DOHH2 (cell line): ENCODE measurements around the gene RGS3.

Source experiments
- H3F3A ChIP-seq: fragments of 200-600 bp; sonication (generic), shearing (Covaris generic); 2 replicates; pipeline ENCODE4 v1.6.0; 2016; ENCODE audit warnings: antibody characterized with exemption, mild to moderate bottlenecking; ENCODE audit not compliant: control insufficient read depth, insufficient read depth
- H3K27ac ChIP-seq: fragments of 200-600 bp; sonication (generic); 2 replicates; pipeline ENCODE4 v1.5.1; 2014; ENCODE audit warnings: low read depth, mild to moderate bottlenecking, low read length, moderate library complexity
- H3K27me3 ChIP-seq: fragments of 200-600 bp; sonication (generic); 2 replicates; pipeline ENCODE4 v1.6.1; 2014; ENCODE audit warnings: mild to moderate bottlenecking, low read length, mixed read lengths; ENCODE audit not compliant: control insufficient read depth
- H3K36me3 ChIP-seq: fragments of 200-600 bp; sonication (generic); 2 replicates; pipeline ENCODE4 v1.6.1; 2014; ENCODE audit warnings: mild to moderate bottlenecking, low read length, moderate library complexity, mixed read lengths; ENCODE audit not compliant: control insufficient read depth
- H3K4me1 ChIP-seq: fragments of 200-600 bp; sonication (generic); 2 replicates; pipeline ENCODE4 v1.6.1; 2014; ENCODE audit warnings: mild to moderate bottlenecking, low read length, mixed read lengths; ENCODE audit not compliant: control insufficient read depth
- H3K4me2 ChIP-seq: fragments of 200-600 bp; sonication (generic); 2 replicates; pipeline ENCODE4 v1.6.0; 2014; ENCODE audit warnings: mild to moderate bottlenecking, low read length, moderate library complexity
- H3K4me3 ChIP-seq: fragments of 200-600 bp; sonication (generic); 2 replicates; pipeline ENCODE4 v1.5.1; 2014; ENCODE audit warnings: mild to moderate bottlenecking, low read length, mixed read lengths
- H3K79me2 ChIP-seq: fragments of 200-600 bp; sonication (generic); 2 replicates; pipeline ENCODE4 v1.6.1; 2014; ENCODE audit warnings: mild to moderate bottlenecking, low read length, mixed read lengths; ENCODE audit not compliant: control insufficient read depth
- H3K9me2 ChIP-seq: fragments of 200-600 bp; sonication (generic); replicated peaks from 2 replicates; pipeline ENCODE4 v1.6.1; 2014; ENCODE audit warnings: mild to moderate bottlenecking, low read length, mixed read lengths; ENCODE audit not compliant: control insufficient read depth
- H3K9me3 ChIP-seq: fragments of 200-600 bp; sonication (generic); 2 replicates; pipeline ENCODE4 v1.6.1; 2014; ENCODE audit warnings: antibody characterized with exemption, low read length, mixed read lengths; ENCODE audit not compliant: control insufficient read depth, insufficient read depth
- H4K20me1 ChIP-seq: fragments of 200-600 bp; sonication (generic); 2 replicates; pipeline ENCODE4 v1.6.0; 2014; ENCODE audit warnings: low read depth, mild to moderate bottlenecking, antibody characterized with exemption, low read length, moderate library complexity; ENCODE audit not compliant: control insufficient read depth, insufficient read depth
- CTCF ChIP-seq: fragments of 200-600 bp; sonication (generic); IDR thresholded peaks from one replicate; pipeline ENCODE4 v1.5.1; 2014; ENCODE audit warnings: antibody characterized with exemption, mild to moderate bottlenecking, low read depth, low read length; ENCODE audit not compliant: poor library complexity, severe bottlenecking
- EZH2phosphoT487 ChIP-seq: fragments of 200-600 bp; sonication (generic); IDR thresholded peaks from 2 replicates; pipeline ENCODE4 v1.6.1; 2017; ENCODE audit warnings: borderline replicate concordance, mild to moderate bottlenecking, antibody characterized with exemption, low read length, moderate library complexity, mixed read lengths

The RGS3 gene

GRCh38 chr9:113531919-113532808 is 68.6 kb downstream of the RGS3 start:
- Histone ChIP-seq H3K27me3 (no peaks in the 10 kb centered on the region), H3K36me3 (no peaks in the 10 kb centered on the region), H4K20me1 (no peaks in the 10 kb centered on the region), H3K4me1 (no peaks in the 10 kb centered on the region), H3K4me2 (no peak overlapping the region), H3K27ac (no peak overlapping the region), H3K9me3 (no peaks in the 10 kb centered on the region), H3K9me2 (no peaks in the 10 kb centered on the region), H3F3A (no peaks in the 10 kb centered on the region), H3K79me2 (no peaks in the 10 kb centered on the region), H3K4me3 (no peak overlapping the region)
- TF ChIP-seq CTCF (no peak), EZH2phosphoT487 (no peak)

GRCh38 chr9:113532809-113533190 is 69.3 kb downstream of the RGS3 start:
- Histone ChIP-seq H3K4me3 (no peak overlapping the region), H3K4me2 (no peak overlapping the region), H3F3A (no peaks in the 10 kb centered on the region), H3K79me2 (no peaks in the 10 kb centered on the region), H3K9me2 (no peaks in the 10 kb centered on the region), H4K20me1 (no peaks in the 10 kb centered on the region), H3K27me3 (no peaks in the 10 kb centered on the region), H3K4me1 (no peaks in the 10 kb centered on the region), H3K36me3 (no peaks in the 10 kb centered on the region), H3K9me3 (no peaks in the 10 kb centered on the region), H3K27ac (no peak overlapping the region)
- TF ChIP-seq CTCF (no peak), EZH2phosphoT487 (no peak)

GRCh38 chr9:113533335-113534225 is 70.1 kb downstream of the RGS3 start:
- Histone ChIP-seq H3K4me2 (no peak overlapping the region), H3K27me3 (no peaks in the 10 kb centered on the region), H3K79me2 (no peaks in the 10 kb centered on the region), H3K9me3 (no peaks in the 10 kb centered on the region), H3K4me1 (no peaks in the 10 kb centered on the region), H3K36me3 (no peaks in the 10 kb centered on the region), H4K20me1 (no peaks in the 10 kb centered on the region), H3K27ac (no peak overlapping the region), H3F3A (no peaks in the 10 kb centered on the region), H3K4me3 (no peak overlapping the region), H3K9me2 (no peaks in the 10 kb centered on the region)
- TF ChIP-seq CTCF (no peak), EZH2phosphoT487 (no peak)
